Measurements from ENCODE around the gene TCTA. TPM values are rescaled to one million over a fixed set of nuclear protein-coding genes. Genes with fewer than 3 reads are reported as not detected.

Gene TCTA
- polyA plus RNA-seq, 1 donor (not counting 4 experiments of a cell fraction or from before 2014, with no cell fraction given) = 16.5 TPM

GRCh38 chr3:49370585-49371290 is 41.5 kb upstream of the TCTA start:
- Histone ChIP-seq H3K36me3 (ENCODE audit: control insufficient read depth in 2 of 2, extremely low read depth in 1 of 2, insufficient read depth in 2 of 2, low read length in 2 of 2) (peaks cover 36 to 43% of the 10 kb centered on the region in 2 experiments), H3K4me2 (ENCODE audit: control insufficient read depth, extremely low read depth, insufficient read depth, low read depth, low read length) (no peak overlapping the region)

DNA sequence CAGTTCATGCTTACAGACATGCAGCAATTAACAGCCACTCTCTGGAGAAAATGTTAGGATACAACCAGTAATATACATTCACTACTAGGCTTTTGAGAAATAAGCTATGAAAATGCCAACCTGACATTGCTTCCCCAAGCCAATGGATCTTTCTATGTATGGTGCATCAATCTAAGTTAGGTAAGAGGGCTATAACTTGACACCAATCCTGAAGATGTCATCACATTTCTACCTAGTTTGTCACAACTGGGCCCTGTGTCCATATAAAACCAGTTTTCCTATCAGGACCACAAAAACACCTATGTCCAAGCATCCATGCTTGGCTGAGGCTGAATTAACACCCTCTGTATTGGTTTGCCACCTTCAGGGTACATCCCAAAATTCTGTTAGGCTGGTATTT is 40.3 kb upstream of the TCTA start:
- no peak overlapping the region for H3K4me2 ChIP-seq (ENCODE audit: control insufficient read depth, extremely low read depth, insufficient read depth, low read depth, low read length)
- no peak overlapping the region for H2AFZ ChIP-seq (ENCODE audit: control insufficient read depth, low read length)
- no peaks in the 10 kb centered on the region for H3K27me3 ChIP-seq (ENCODE audit: control insufficient read depth, extremely low read depth, insufficient read depth, low read length)
- H3K9me3 ChIP-seq (ENCODE audit: control insufficient read depth, low read depth, low read length) = no peaks in the 10 kb centered on the region
- dilution Hi-C loops (cut with MboI; ENCODE audit: extremely low pct_ligation_motif_present, low sequenced_read_pairs) = no loop called here
- no peak for DNase-seq (ENCODE audit: low read depth, low spot score)
- H3K79me2 ChIP-seq (ENCODE audit: control insufficient read depth, insufficient read depth, low read length) = peaks cover 84% of the 10 kb centered on the region
- no peak overlapping the region for H3K4me3 ChIP-seq (ENCODE audit: control insufficient read depth in 2 of 3, extremely low read depth in 1 of 3, insufficient read depth in 2 of 3, low read depth in 1 of 3, low read length in 3 of 3)
- peaks cover 25 to 32% of the 10 kb centered on the region in 2 experiments for H3K36me3 ChIP-seq (ENCODE audit: control insufficient read depth in 2 of 2, extremely low read depth in 1 of 2, insufficient read depth in 2 of 2, low read length in 2 of 2)
- H3K27ac ChIP-seq (ENCODE audit: control insufficient read depth, insufficient read depth, low read length) = no peak overlapping the region
- TF ChIP-seq, protein P1, sequence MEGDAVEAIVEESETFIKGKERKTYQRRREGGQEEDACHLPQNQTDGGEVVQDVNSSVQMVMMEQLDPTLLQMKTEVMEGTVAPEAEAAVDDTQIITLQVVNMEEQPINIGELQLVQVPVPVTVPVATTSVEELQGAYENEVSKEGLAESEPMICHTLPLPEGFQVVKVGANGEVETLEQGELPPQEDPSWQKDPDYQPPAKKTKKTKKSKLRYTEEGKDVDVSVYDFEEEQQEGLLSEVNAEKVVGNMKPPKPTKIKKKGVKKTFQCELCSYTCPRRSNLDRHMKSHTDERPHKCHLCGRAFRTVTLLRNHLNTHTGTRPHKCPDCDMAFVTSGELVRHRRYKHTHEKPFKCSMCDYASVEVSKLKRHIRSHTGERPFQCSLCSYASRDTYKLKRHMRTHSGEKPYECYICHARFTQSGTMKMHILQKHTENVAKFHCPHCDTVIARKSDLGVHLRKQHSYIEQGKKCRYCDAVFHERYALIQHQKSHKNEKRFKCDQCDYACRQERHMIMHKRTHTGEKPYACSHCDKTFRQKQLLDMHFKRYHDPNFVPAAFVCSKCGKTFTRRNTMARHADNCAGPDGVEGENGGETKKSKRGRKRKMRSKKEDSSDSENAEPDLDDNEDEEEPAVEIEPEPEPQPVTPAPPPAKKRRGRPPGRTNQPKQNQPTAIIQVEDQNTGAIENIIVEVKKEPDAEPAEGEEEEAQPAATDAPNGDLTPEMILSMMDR (optimal IDR thresholded peaks at IDR 0.05 in 1 of 3, IDR thresholded peaks at IDR 0.05 in 1 of 3, conservative IDR thresholded peaks at IDR 0.05 in 1 of 3; ENCODE audit: extremely low read depth in 1 of 3, insufficient read depth in 2 of 3, low read length in 3 of 3) = no peak
- TF ChIP-seq EZH2 (IDR thresholded peaks at IDR 0.05; ENCODE audit: low read length) = no peak
- H4K20me1 ChIP-seq (ENCODE audit: control insufficient read depth, extremely low read depth, insufficient read depth, low read length) = peaks cover 12% of the 10 kb centered on the region
- FAIRE-seq = no peak
- H3K9ac ChIP-seq (ENCODE audit: control insufficient read depth, extremely low read depth, insufficient read depth, low read length) = no peak overlapping the region
- peaks cover 3% of the 10 kb centered on the region for H3K9me1 ChIP-seq (ENCODE audit: control insufficient read depth, extremely low read depth, insufficient read depth, low read length)
- no peaks in the 10 kb centered on the region for H3K4me1 ChIP-seq (ENCODE audit: control insufficient read depth, extremely low read depth, insufficient read depth, low read length)

More at GRCh38 chr3:49370585-49371290, 41.5 kb upstream of the TCTA start:
- DNase-seq (ENCODE audit: low read depth, low spot score) (no peak), FAIRE-seq (no peak)
- Histone ChIP-seq H4K20me1 (ENCODE audit: control insufficient read depth, extremely low read depth, insufficient read depth, low read length) (peaks cover 12% of the 10 kb centered on the region), H3K4me3 (ENCODE audit: control insufficient read depth in 2 of 3, extremely low read depth in 1 of 3, insufficient read depth in 2 of 3, low read depth in 1 of 3, low read length in 3 of 3) (no peak overlapping the region), H3K9me3 (ENCODE audit: control insufficient read depth, low read depth, low read length) (no peaks in the 10 kb centered on the region), H3K4me1 (ENCODE audit: control insufficient read depth, extremely low read depth, insufficient read depth, low read length) (no peaks in the 10 kb centered on the region), H3K27me3 (ENCODE audit: control insufficient read depth, extremely low read depth, insufficient read depth, low read length) (no peaks in the 10 kb centered on the region), H3K9ac (ENCODE audit: control insufficient read depth, extremely low read depth, insufficient read depth, low read length) (no peak overlapping the region), H3K9me1 (ENCODE audit: control insufficient read depth, extremely low read depth, insufficient read depth, low read length) (peaks cover 3% of the 10 kb centered on the region), H3K27ac (ENCODE audit: control insufficient read depth, insufficient read depth, low read length) (no peak overlapping the region), H3K79me2 (ENCODE audit: control insufficient read depth, insufficient read depth, low read length) (peaks cover 82% of the 10 kb centered on the region), H2AFZ (ENCODE audit: control insufficient read depth, low read length) (no peak overlapping the region)
- no peak for TF ChIP-seq EZH2 (IDR thresholded peaks at IDR 0.05; ENCODE audit: low read length)
- TF ChIP-seq, protein P1 (optimal IDR thresholded peaks at IDR 0.05 in 1 of 3, IDR thresholded peaks at IDR 0.05 in 1 of 3, conservative IDR thresholded peaks at IDR 0.05 in 1 of 3; ENCODE audit: extremely low read depth in 1 of 3, insufficient read depth in 2 of 3, low read length in 3 of 3) = no peak
- dilution Hi-C loops (cut with MboI; ENCODE audit: extremely low pct_ligation_motif_present, low sequenced_read_pairs) = no loop called here

All from keratinocyte (primary cell).